Ecto neural progenitor cell (in vitro differentiated cells): ENCODE data around the gene DMRTA2.

ENCODE experiments used
- DNase-seq: peaks from one replicate; pipeline ENCODE4 v3.0.0-alpha.2; 2018; ENCODE audit warnings: low spot score

The DMRTA2 gene

GRCh38 chr1:50422946-50423669 lies at the start of gene DMRTA2:
DMRTA2 (minus strand) TSS chr1:50423443; CDS start chr1:50421536, 1,907 bp downstream.
- DNase-seq, result peak; percentile 91

- DNase-seq, result no peak
These were observed 48.7 kb upstream of the DMRTA2 start for GRCh38 chr1:50471967-50472366.

- DNase-seq, result no peak
These were observed 39.7 kb upstream of the DMRTA2 start for GRCh38 chr1:50462964-50463363.

GRCh38 chr1:50458507-50458906 lies 35.3 kb upstream of the DMRTA2 start:
- no peak for DNase-seq

- DNase-seq, result no peak
These were observed 31.7 kb upstream of the DMRTA2 start for GRCh38 chr1:50454911-50455310.

- DNase-seq, result no peak
These were observed 30.0 kb upstream of the DMRTA2 start for GRCh38 chr1:50453266-50453665.

GRCh38 chr1:50452700-50453099 lies 29.5 kb upstream of the DMRTA2 start:
- DNase-seq, result no peak

GRCh38 chr1:50450861-50451653 lies 27.8 kb upstream of the DMRTA2 start:
- no peak for DNase-seq

GRCh38 chr1:50447961-50448360 lies 24.7 kb upstream of the DMRTA2 start:
- no peak for DNase-seq

GRCh38 chr1:50441183-50441582 lies 17.9 kb upstream of the DMRTA2 start:
- DNase-seq, result no peak

GRCh38 chr1:50438945-50439344 lies 15.7 kb upstream of the DMRTA2 start:
- DNase-seq, result no peak

GRCh38 chr1:50436489-50436888 lies 13.2 kb upstream of the DMRTA2 start:
- no peak for DNase-seq

- no peak for DNase-seq
These were observed 6.8 kb upstream of the DMRTA2 start for GRCh38 chr1:50430010-50430405.

GRCh38 chr1:50427818-50428779 lies 4.9 kb upstream of the DMRTA2 start:
- DNase-seq, result no peak

GRCh38 chr1:50427086-50427817 lies 4.0 kb upstream of the DMRTA2 start:
- peak; percentile 69 for DNase-seq

GRCh38 chr1:50426702-50427085 lies 3.5 kb upstream of the DMRTA2 start:
- peak; percentile 47 for DNase-seq

- peak; percentile 50 for DNase-seq
These were observed 3.0 kb upstream of the DMRTA2 start for GRCh38 chr1:50426108-50426700.

GRCh38 chr1:50425376-50426107 lies 2.3 kb upstream of the DMRTA2 start:
- DNase-seq, result peak; percentile 61

GRCh38 chr1:50424884-50425375 lies 1.7 kb upstream of the DMRTA2 start:
- peak; percentile 54 for DNase-seq
